ENCODE results near the gene SH3YL1. TPM values are rescaled to one million over a fixed set of nuclear protein-coding genes. Genes with fewer than 3 reads are reported as not detected.

The SH3YL1 gene
- polyA plus RNA-seq (2012; ENCODE audit: insufficient read depth, insufficient read length): 51.0 TPM

DNA sequence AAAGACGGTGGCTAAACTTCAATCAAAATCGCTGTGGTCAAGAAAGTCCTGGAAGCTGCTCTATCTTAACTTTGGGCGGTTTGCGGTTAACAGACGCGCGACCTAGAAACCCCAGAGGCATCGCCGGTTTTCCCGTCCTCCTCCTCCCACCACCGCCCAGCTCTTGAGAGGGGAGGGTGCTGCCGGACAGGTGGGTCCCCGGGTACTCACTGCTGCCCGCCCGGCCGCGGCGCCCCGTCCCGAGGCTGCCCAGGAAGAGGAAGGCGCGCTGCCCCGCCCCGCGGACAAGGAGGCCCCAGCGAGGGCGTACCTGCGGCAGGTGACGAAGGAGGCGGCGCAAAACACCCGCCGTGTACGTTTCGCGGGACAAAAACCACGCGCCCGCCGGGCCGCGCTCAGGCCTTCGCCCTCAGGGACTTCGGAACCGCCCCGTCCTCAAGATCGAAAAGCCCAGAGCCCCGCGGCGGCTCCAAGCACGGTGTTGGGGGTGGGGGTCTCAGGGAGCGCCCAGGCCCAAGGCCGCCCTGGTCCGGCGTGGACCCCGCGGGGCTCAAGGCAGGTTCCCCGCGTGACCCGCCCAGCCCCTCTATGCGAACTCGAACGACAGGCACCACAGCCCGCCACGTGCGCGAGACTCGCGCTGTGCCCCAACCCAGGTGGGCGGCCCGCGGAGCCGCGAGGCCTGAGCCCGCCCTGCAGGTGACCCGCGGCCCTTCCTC, at the start of gene SH3YL1:
Gene SH3YL1 (minus strand): TSS at position 259 of the 719 bp plus-strand sequence. CDS start 48 bp downstream, at position 211.
- DNase-seq (ENCODE audit: low read depth, low spot score): no peak
- peak within 1 kb of the TSS; percentile 66 for H3K4me3 ChIP-seq (ENCODE audit: low read length)

GRCh38 chr2:310994-311393, 47.2 kb upstream of the SH3YL1 start:
- DNase-seq (ENCODE audit: low read depth, low spot score): no peak
- no peak overlapping the region for H3K4me3 ChIP-seq (ENCODE audit: low read length)

DNA sequence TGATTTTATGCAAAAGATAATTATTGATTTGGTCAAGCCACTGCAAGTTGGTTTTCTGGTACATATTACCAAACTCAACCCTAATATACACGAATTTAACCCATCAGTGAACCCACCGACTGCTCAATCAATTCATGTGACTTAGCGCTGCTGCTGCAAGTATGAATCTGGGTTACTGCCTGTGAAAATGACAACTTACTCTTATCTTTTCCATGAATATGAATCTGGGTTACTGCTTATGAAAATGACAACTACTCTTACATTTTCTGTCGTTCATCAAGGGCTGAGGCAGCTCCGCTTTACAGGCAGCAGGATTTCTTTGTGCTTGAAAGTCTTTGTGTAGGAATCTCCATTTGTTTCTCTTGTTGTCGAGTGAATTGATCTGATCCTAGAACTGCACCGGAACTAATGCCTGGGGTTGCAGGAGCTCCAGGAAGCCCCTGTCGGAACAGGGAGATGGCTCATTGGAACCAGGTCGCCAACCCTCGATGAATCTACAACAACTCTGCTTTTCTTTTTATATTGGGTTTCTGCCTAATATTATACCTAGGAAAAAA, 46.2 kb upstream of the SH3YL1 start:
- no peak for DNase-seq (ENCODE audit: low read depth, low spot score)

DNA sequence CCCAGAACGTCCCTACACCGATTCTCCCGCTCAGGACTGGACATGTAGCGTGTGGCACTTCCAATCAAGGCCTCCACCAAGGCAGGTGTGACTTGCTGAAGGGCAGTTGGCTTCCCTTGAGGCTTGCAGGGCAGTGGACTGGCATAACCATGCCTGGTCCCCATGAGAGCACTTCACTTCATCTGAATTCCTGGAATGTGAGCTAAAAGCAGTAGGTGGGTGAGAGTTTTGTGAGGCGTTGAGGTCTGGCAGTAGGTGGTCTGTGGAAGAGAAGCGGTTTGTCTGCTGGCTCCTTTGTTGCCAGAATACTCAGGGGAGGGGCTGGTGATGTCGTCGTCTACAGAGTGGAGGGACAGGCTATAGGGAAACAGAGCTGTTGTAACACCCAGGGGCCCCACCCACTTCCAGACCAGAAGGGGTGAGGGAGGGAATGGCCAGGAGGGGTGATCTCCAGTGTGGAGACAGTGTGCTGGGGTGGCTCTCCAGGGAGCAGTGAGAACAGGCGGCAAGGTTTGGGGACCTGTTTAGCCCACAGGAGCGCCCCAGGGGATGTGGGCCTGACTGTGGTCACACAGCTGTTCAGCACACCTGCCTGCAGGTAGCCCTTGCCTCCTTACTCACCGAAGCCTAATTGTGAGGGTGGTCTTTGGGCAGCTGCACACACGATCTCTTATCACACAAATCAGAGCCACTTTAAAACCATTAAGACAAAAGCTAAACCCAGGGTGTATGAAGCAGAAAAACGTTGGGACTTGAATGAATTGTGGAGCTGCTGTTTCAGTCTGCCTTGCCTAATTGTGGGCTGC, 45.5 kb upstream of the SH3YL1 start:
- DNase-seq (ENCODE audit: low read depth, low spot score): peak; percentile 65
- no peak overlapping the region for H3K4me3 ChIP-seq (ENCODE audit: low read length)

More for the DNA sequence above, 46.2 kb upstream of the SH3YL1 start:
- H3K4me3 ChIP-seq (ENCODE audit: low read length): no peak overlapping the region

GRCh38 chr2:305366-305765, 41.5 kb upstream of the SH3YL1 start:
- no peak overlapping the region for H3K4me3 ChIP-seq (ENCODE audit: low read length)
- no peak for DNase-seq (ENCODE audit: low read depth, low spot score)

DNA sequence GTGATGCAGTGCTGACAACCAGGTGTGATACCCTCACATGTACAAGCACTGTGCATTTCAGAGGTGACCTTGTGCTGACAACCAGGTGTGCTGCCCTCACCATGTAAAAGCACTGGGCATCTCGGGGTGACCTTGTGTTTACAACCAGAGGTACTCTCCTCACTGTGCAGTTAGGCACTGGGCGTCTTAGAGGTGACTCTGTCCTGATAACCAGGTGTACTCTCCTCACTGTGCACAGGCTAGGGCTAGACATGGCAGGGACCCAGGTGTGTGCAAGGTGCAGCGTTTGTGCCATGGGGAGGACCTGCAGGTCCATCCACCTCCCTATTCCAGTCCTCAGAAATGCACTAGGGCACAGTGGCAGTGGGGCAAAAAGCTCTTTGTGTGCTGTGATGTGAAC, 32.5 kb upstream of the SH3YL1 start:
- no peak overlapping the region for H3K4me3 ChIP-seq (ENCODE audit: low read length)
- no peak for DNase-seq (ENCODE audit: low read depth, low spot score)

GRCh38 chr2:295090-295489, 31.3 kb upstream of the SH3YL1 start:
- no peak for DNase-seq (ENCODE audit: low read depth, low spot score)
- no peak overlapping the region for H3K4me3 ChIP-seq (ENCODE audit: low read length)

DNA sequence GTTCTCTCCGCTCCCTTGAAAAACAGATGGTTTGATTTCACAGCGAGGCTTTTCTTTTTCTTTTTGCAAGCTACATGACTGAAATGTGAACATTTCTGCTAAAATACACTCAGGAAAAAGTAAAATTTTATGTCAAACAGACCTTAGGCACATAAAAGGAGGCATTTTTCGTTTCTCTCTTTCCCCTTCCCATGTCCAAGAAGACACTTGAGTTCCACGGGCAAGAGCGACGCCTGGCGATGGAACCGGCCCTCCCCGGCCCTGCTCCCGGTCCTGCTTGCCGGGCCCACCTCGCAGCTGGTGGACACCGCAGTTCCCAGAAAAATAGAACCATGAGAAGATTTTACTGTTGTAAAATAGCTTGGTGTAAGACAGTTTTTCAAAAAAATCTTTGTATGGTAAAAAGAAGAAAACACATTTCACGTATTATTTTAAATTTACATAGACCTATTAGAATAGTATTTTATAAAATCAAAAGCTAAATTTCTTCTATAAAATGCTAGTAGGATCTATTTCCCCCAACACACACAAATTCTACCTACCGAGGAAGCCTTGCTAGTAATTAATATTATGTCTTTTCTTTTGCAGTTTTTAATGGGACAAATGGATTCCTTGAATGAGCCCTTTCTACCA, 26.4 kb upstream of the SH3YL1 start:
- no peak for DNase-seq (ENCODE audit: low read depth, low spot score)
- no peak overlapping the region for H3K4me3 ChIP-seq (ENCODE audit: low read length)

GRCh38 chr2:289362-290089, 25.7 kb upstream of the SH3YL1 start:
- no peak overlapping the region for H3K4me3 ChIP-seq (ENCODE audit: low read length)
- no peak for DNase-seq (ENCODE audit: low read depth, low spot score)

- DNase-seq (ENCODE audit: low read depth, low spot score): no peak
- no peak overlapping the region for H3K4me3 ChIP-seq (ENCODE audit: low read length)
Observed at GRCh38 chr2:288758-289361, 25.0 kb upstream of the SH3YL1 start.

- H3K4me3 ChIP-seq (ENCODE audit: low read length): no peak within 1 kb of the TSS; the same call in 1 of the 2 replicates
- DNase-seq (ENCODE audit: low read depth, low spot score): no peak
Observed at GRCh38 chr2:287911-288757, 24.3 kb upstream of the SH3YL1 start, which contains the start of gene ALKAL2. TSS of gene ALKAL2 (minus strand) at chr2:288091. CDS start at chr2:287835, 256 bp downstream.

GRCh38 chr2:287471-287885, 23.6 kb upstream of the SH3YL1 start:
- no peak for DNase-seq (ENCODE audit: low read depth, low spot score)
- H3K4me3 ChIP-seq (ENCODE audit: low read length): no peak overlapping the region

- no peak overlapping the region for H3K4me3 ChIP-seq (ENCODE audit: low read length)
- DNase-seq (ENCODE audit: low read depth, low spot score): no peak
Observed at GRCh38 chr2:286774-287392, 23.1 kb upstream of the SH3YL1 start.

DNA sequence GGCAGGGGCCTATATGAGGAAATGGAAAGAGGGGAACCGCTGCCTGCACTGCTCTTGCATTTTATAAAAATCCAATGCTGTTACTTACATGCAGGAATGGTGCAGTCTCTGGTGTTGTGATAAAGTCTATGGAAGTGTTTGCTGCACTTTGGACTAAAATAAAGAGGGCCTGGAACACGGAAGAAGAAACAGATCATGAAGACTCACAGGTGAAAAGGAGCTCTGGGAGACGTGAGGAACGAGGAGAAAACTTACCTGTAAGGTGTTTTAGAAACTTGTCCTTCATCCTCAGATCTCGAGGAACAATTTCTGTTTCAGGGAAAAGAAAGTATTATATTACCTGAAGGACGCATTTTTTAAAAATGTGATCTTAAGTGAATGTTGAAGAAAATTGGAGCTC, 22.2 kb upstream of the SH3YL1 start:
- no peak overlapping the region for H3K4me3 ChIP-seq (ENCODE audit: low read length)
- DNase-seq (ENCODE audit: low read depth, low spot score): no peak

DNA sequence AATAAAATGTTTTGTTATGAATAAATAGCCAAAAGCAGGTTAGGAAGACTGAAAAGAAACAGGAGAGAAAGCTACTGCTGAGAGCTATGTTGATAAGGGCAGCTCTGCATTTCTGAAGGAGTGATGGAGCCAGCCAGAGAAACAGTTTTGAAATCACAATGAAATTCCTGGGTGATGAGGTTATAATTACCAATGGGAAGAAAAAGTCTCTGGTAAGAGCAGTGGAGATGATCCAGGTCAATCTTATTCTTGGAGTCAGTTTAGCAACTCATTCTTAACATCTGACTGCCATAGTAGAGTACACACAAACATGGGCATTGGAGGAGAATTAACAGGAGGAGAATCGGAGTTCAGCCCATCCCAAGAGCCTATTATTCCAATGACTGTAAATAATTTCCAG, 21.7 kb upstream of the SH3YL1 start:
- DNase-seq (ENCODE audit: low read depth, low spot score): no peak
- no peak overlapping the region for H3K4me3 ChIP-seq (ENCODE audit: low read length)

- H3K4me3 ChIP-seq (ENCODE audit: low read length): no peak overlapping the region
- no peak for DNase-seq (ENCODE audit: low read depth, low spot score)
Observed at GRCh38 chr2:284896-285492, 21.2 kb upstream of the SH3YL1 start.

Data from Jurkat, Clone E6-1 (cell line).